ENCODE results near the gene NPTN.
A peak's percentile ranks its signal among the peaks of the same experiment; 100 is the strongest.

NPTN gene

DNA sequence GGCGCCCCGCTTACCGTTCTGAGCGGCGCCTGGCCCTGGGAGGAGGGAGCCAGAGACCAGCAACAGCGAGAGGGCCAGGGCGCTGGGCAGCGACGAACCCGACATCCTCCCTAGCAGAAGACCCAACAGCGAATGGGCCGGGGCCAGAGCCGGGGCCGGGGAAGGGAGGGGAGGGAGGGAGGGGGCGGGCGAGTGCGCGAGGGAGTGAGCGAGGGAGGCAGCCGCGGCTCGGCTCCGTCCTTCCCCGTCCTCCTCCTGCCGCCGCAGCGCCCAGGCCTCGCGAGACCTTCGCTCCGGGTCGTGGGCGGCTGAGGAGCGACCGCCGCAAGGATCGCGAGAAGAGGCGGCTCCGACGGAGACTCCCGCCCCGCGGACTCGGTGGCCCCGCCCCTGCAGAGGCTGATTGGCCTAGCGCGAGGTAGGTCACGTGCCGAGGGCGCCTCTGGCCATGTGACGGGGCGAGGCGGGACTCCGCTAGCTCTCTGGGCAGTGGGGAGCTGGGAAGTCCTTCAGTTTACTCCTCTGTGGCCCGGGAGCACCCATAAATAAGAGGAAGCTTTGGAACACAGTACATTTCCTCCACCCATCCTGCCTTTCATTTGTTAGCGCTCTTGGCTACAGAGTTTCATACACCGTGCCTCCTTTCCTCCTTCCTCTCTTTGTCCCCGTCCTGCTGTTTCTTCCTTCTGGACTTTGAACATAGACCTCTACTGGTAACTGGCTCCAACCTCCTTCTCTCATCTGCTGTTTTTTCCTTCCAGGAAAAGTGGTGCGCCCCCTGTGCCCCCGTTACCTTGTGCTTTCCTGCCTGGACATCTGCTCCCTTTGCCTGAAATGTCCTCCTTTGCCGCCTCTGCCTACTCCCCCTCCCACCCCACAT is at the start of gene NPTN:
Gene NPTN (minus strand): TSS at position 279 of the 880 bp plus-strand sequence. CDS start 174 bp downstream, at position 105.
- TF ChIP-seq SUZ12 (IDR thresholded peaks at IDR 0.05) = no peak
- no peak for TF ChIP-seq FOXA1 (IDR thresholded peaks at IDR 0.05)
- TF ChIP-seq BHLHE40 (IDR thresholded peaks at IDR 0.05; ENCODE audit: borderline replicate concordance) = no peak
- TF ChIP-seq HDGF (IDR thresholded peaks at IDR 0.05; ENCODE audit: borderline replicate concordance) = no peak
- TF ChIP-seq ARNT (IDR thresholded peaks at IDR 0.05) = no peak
- TF ChIP-seq L3MBTL2 (conservative IDR thresholded peaks at IDR 0.05) = peak; percentile 79
- no peak for TF ChIP-seq NFRKB (IDR thresholded peaks at IDR 0.05)
- TF ChIP-seq ZNF384 (IDR thresholded peaks at IDR 0.05) = no peak
- ChIA-PET POLR2A (interaction anchor here (0.6 to 4.6 kb wide), 25 partner anchors 10 to 186 kb away, joined by 3 to 38 read pairs (median 5); no protein-coding TSS in a partner anchor), CTCF (interaction anchor here (0.7 to 5.0 kb wide), 7 partner anchors 27 to 328 kb away, joined by 3 to 87 read pairs (median 3); no protein-coding TSS in a partner anchor)
- DNase-seq (ENCODE audit: extremely low spot score) = peak; percentile 95

DNA sequence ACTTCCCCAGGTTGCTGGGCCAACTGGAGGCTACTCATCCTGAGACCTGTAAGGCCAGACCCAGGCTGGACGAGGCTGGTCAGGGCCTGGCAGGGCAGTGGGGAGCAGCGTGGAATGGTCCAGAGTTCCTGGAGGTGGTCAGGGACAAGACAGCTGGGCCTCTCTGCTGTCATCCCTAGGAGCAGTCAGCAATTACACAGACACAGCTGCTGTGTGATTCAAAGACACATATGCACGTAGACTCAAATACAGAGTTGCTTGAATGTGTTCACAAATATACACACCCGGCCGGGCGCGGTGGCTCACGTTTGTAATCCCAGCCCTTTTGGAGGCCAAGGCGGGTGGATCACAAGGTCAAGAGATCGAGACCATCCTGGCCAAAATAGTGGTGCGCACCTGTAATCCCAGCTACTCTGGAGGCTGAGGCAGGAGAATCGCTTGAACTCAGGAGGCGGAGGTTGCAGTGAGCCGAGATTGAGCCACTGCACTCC is 49.5 kb upstream of the NPTN start:
- ChIA-PET POLR2A (interaction anchor here (1.1 to 1.5 kb wide), 3 partner anchors 14 to 41 kb away, joined by 3 read pairs; no protein-coding TSS in a partner anchor), CTCF (interaction anchor here (0.6 to 1.7 kb wide), 4 partner anchors 13 to 255 kb away, joined by 3 to 7 read pairs (median 6); no protein-coding TSS in a partner anchor)
- TF ChIP-seq SUZ12 (IDR thresholded peaks at IDR 0.05) (no peak), FOXA1 (IDR thresholded peaks at IDR 0.05) (no peak), BHLHE40 (IDR thresholded peaks at IDR 0.05; ENCODE audit: borderline replicate concordance) (no peak), L3MBTL2 (conservative IDR thresholded peaks at IDR 0.05) (no peak), ZNF384 (IDR thresholded peaks at IDR 0.05) (no peak), CTBP1 (IDR thresholded peaks at IDR 0.05; ENCODE audit: borderline replicate concordance) (no peak), NFRKB (IDR thresholded peaks at IDR 0.05) (no peak), HDGF (IDR thresholded peaks at IDR 0.05; ENCODE audit: borderline replicate concordance) (no peak)
- no peak for DNase-seq (ENCODE audit: extremely low spot score)

DNA sequence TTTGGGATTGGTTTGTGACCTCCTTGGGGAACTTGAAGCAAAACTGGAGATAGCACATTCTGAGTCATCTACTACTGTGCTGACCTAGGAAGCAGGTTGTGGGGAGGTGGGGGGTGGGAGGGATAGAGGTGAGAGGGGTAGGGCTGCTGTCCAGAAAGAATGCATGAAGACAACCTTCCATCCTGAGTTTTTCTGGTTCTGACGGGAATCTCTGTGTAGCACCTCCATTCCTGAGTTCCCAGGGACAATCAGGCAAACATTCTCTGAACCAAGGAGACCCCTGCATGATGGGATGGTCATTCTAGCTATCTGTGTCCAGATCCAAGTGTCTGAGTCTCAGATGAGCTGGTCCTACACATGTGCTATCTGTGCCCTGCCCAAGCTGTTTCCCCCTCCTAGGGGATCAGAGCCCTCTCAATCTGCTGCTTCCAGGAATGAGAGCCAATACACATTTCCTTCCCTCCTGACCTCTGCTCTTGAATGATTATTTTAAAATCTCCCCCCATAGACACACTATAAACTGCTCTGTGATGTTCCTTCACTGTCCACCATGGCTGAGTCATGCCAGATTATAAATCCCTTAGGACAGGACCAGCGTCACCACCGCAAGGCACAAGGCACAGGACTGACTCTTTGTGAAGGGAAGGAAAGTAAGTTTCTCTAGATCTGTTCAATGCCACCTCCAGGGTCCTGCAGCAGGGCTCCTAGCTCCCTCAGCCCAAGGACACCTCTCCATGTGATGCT is 48.8 kb upstream of the NPTN start:
- DNase-seq (ENCODE audit: extremely low spot score) = no peak
- TF ChIP-seq SUZ12 (IDR thresholded peaks at IDR 0.05) (no peak), HDGF (IDR thresholded peaks at IDR 0.05; ENCODE audit: borderline replicate concordance) (no peak), ELF4 (IDR thresholded peaks at IDR 0.05) (no peak), LEF1 (IDR thresholded peaks at IDR 0.05; ENCODE audit: borderline replicate concordance) (no peak), FOXK2 (IDR thresholded peaks at IDR 0.05) (no peak), L3MBTL2 (conservative IDR thresholded peaks at IDR 0.05) (no peak), ARNT (IDR thresholded peaks at IDR 0.05) (no peak), CTBP1 (IDR thresholded peaks at IDR 0.05; ENCODE audit: borderline replicate concordance) (no peak), BHLHE40 (IDR thresholded peaks at IDR 0.05; ENCODE audit: borderline replicate concordance) (no peak), FOXA1 (IDR thresholded peaks at IDR 0.05) (no peak), NFRKB (IDR thresholded peaks at IDR 0.05) (no peak), FOXM1 (IDR thresholded peaks at IDR 0.05; ENCODE audit: borderline replicate concordance) (no peak), TARDBP (IDR thresholded peaks at IDR 0.05) (no peak), SP1 (IDR thresholded peaks at IDR 0.05) (no peak), ZNF384 (IDR thresholded peaks at IDR 0.05) (no peak)
- TF ChIP-seq, protein P1, sequence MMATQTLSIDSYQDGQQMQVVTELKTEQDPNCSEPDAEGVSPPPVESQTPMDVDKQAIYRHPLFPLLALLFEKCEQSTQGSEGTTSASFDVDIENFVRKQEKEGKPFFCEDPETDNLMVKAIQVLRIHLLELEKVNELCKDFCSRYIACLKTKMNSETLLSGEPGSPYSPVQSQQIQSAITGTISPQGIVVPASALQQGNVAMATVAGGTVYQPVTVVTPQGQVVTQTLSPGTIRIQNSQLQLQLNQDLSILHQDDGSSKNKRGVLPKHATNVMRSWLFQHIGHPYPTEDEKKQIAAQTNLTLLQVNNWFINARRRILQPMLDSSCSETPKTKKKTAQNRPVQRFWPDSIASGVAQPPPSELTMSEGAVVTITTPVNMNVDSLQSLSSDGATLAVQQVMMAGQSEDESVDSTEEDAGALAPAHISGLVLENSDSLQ (IDR thresholded peaks at IDR 0.05) = no peak
- ChIA-PET CTCF (interaction anchor here (1.0 kb wide), 1 partner anchor 18 kb away, joined by 3 read pairs; no protein-coding TSS in a partner anchor), POLR2A (interaction anchor here (1.2 kb wide), 1 partner anchor 48 kb away, joined by 5 read pairs; the partner anchor contains the start of gene NPTN)

DNA sequence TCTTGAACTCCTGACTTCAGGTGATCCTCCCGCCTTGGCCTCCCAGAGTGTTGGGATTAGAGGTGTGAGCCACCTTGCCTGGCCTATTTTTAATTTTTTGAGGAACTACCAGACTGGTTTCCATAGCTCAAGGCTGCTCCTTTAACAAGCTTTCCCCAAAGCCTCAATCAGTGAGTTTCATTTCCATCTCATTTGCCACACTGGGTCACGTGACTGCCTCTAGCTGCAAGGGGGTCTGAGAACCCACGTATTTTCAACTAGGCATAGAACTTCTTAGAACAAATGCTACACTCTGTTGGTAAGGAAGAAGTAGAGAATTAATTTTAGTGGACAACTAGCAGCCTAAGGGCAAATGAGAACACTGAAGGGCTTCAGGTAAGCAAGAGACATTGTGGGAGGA is 47.9 kb upstream of the NPTN start:
- no peak for DNase-seq (ENCODE audit: extremely low spot score)
- TF ChIP-seq FOXA1 (IDR thresholded peaks at IDR 0.05) (no peak), ZNF384 (IDR thresholded peaks at IDR 0.05) (no peak), SUZ12 (IDR thresholded peaks at IDR 0.05) (no peak), FOXK2 (IDR thresholded peaks at IDR 0.05) (no peak), SP1 (IDR thresholded peaks at IDR 0.05) (no peak), ELF4 (IDR thresholded peaks at IDR 0.05) (no peak), CTBP1 (IDR thresholded peaks at IDR 0.05; ENCODE audit: borderline replicate concordance) (no peak), BHLHE40 (IDR thresholded peaks at IDR 0.05; ENCODE audit: borderline replicate concordance) (no peak), LEF1 (IDR thresholded peaks at IDR 0.05; ENCODE audit: borderline replicate concordance) (no peak), HDGF (IDR thresholded peaks at IDR 0.05; ENCODE audit: borderline replicate concordance) (no peak), FOXM1 (IDR thresholded peaks at IDR 0.05; ENCODE audit: borderline replicate concordance) (no peak), L3MBTL2 (conservative IDR thresholded peaks at IDR 0.05) (no peak), NFRKB (IDR thresholded peaks at IDR 0.05) (no peak), TARDBP (IDR thresholded peaks at IDR 0.05) (no peak), ARNT (IDR thresholded peaks at IDR 0.05) (no peak)
- TF ChIP-seq, protein P1 (IDR thresholded peaks at IDR 0.05) = no peak
- CTCF ChIA-PET = interaction anchor here (0.6 kb wide), 1 partner anchor 49 kb away, joined by 3 read pairs; no protein-coding TSS in a partner anchor
- POLR2A ChIA-PET = interaction anchor here (1.2 kb wide), 1 partner anchor 47 kb away, joined by 5 read pairs; the partner anchor contains the start of gene NPTN

DNA sequence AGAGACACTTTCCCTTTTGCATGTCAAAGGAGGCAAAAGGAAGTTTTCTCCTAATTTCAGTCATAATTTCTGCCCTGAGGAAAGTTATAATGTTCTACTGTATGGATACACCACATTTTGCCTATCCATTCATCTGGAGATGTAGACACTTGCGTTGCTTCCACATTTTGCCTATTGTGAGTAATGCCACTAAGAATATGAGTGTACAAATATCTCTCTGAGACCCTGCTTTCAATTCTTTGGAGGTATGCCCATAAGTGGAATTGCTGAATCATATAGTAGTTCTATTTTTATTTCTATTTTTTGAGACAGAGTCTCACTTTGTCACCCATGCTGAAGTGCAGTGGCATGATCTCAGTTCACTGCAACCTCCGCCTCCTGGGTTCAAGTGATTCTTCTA is 47.4 kb upstream of the NPTN start:
- ChIA-PET POLR2A (interaction anchor here (1.2 kb wide), 1 partner anchor 47 kb away, joined by 5 read pairs; the partner anchor contains the start of gene NPTN), CTCF (no interaction called here)
- no peak for DNase-seq (ENCODE audit: extremely low spot score)
- no peak for TF ChIP-seq BHLHE40 (IDR thresholded peaks at IDR 0.05; ENCODE audit: borderline replicate concordance)
- TF ChIP-seq NFRKB (IDR thresholded peaks at IDR 0.05) = no peak
- TF ChIP-seq HDGF (IDR thresholded peaks at IDR 0.05; ENCODE audit: borderline replicate concordance) = no peak
- TF ChIP-seq SUZ12 (IDR thresholded peaks at IDR 0.05) = no peak
- TF ChIP-seq FOXK2 (IDR thresholded peaks at IDR 0.05) = no peak
- TF ChIP-seq TARDBP (IDR thresholded peaks at IDR 0.05) = no peak
- TF ChIP-seq ARNT (IDR thresholded peaks at IDR 0.05) = no peak
- no peak for TF ChIP-seq ELF4 (IDR thresholded peaks at IDR 0.05)
- no peak for TF ChIP-seq LEF1 (IDR thresholded peaks at IDR 0.05; ENCODE audit: borderline replicate concordance)
- no peak for TF ChIP-seq CTBP1 (IDR thresholded peaks at IDR 0.05; ENCODE audit: borderline replicate concordance)
- no peak for TF ChIP-seq L3MBTL2 (conservative IDR thresholded peaks at IDR 0.05)
- no peak for TF ChIP-seq SP1 (IDR thresholded peaks at IDR 0.05)
- no peak for TF ChIP-seq ZNF384 (IDR thresholded peaks at IDR 0.05)
- no peak for TF ChIP-seq FOXA1 (IDR thresholded peaks at IDR 0.05)
- TF ChIP-seq, protein P1 (IDR thresholded peaks at IDR 0.05) = no peak
- no peak for TF ChIP-seq FOXM1 (IDR thresholded peaks at IDR 0.05; ENCODE audit: borderline replicate concordance)

All from HEK293T (cell line).